NCI-H1092 (cell line): Measurements from ENCODE around the gene CST8.
A peak's percentile ranks its signal among the peaks of the same experiment; 100 is the strongest.
"Not testable (repeated sequence)": the region's sequence is repeated elsewhere in the genome, so short reads cannot be mapped to it uniquely, and the experiment has no call there.

ENCODE experiments used
- DNase-seq: peaks from one replicate; lab custom pipeline; 2025; lab: John Stamatoyannopoulos, UW

Gene CST8

GRCh38 chr20:23490817-23491216, at the start of gene CST8:
Gene CST8, plus strand, starts transcription at chr20:23491117. Its CDS starts 551 bp downstream, at chr20:23491668.
- no peak for DNase-seq

- DNase-seq = peak; percentile 71
Measured at GRCh38 chr20:23441850-23442313, 49.0 kb upstream of the CST8 start.

GRCh38 chr20:23442436-23442835, 48.5 kb upstream of the CST8 start:
- DNase-seq = no peak

- no peak for DNase-seq
Measured at GRCh38 chr20:23444859-23445258, 46.1 kb upstream of the CST8 start.

GRCh38 chr20:23445596-23446217, 45.2 kb upstream of the CST8 start:
- DNase-seq = no peak

- DNase-seq = peak; percentile 73
Measured at GRCh38 chr20:23446505-23446904, 44.4 kb upstream of the CST8 start.

- no peak for DNase-seq
Measured at GRCh38 chr20:23448167-23448566, 42.8 kb upstream of the CST8 start.

- DNase-seq = no peak
Measured at GRCh38 chr20:23449421-23449820, 41.5 kb upstream of the CST8 start.

GRCh38 chr20:23450877-23451276, 40.0 kb upstream of the CST8 start:
- no peak for DNase-seq

GRCh38 chr20:23451956-23452487, 38.9 kb upstream of the CST8 start:
- DNase-seq = no peak

- DNase-seq = no peak
Measured at GRCh38 chr20:23452776-23453175, 38.1 kb upstream of the CST8 start, which contains the start of gene CST11. Gene CST11, minus strand, starts transcription at chr20:23452876. Its CDS starts 65 bp downstream, at chr20:23452811.

- no peak for DNase-seq
Measured at GRCh38 chr20:23453549-23454543, 37.1 kb upstream of the CST8 start.

GRCh38 chr20:23454816-23455215, 36.1 kb upstream of the CST8 start:
- no peak for DNase-seq

- DNase-seq = no peak
Measured at GRCh38 chr20:23455639-23456038, 35.3 kb upstream of the CST8 start.

GRCh38 chr20:23456409-23456808, 34.5 kb upstream of the CST8 start:
- no peak for DNase-seq

- DNase-seq = no peak
Measured at GRCh38 chr20:23456873-23457272, 34.0 kb upstream of the CST8 start.

- no peak for DNase-seq
Measured at GRCh38 chr20:23459461-23460150, 31.3 kb upstream of the CST8 start.

- DNase-seq = no peak
Measured at GRCh38 chr20:23461180-23461579, 29.7 kb upstream of the CST8 start.

- DNase-seq = not testable (repeated sequence)
Measured at GRCh38 chr20:23466961-23467360, 24.0 kb upstream of the CST8 start.

GRCh38 chr20:23472306-23472705, 18.6 kb upstream of the CST8 start:
- not testable (repeated sequence) for DNase-seq

GRCh38 chr20:23473293-23473692, 17.6 kb upstream of the CST8 start:
- not testable (repeated sequence) for DNase-seq

GRCh38 chr20:23475395-23475794, 15.5 kb upstream of the CST8 start:
- no peak for DNase-seq
